NT2/D1 (cell line): ENCODE data around the gene TAOK3.

ENCODE experiments used
- SUZ12 ChIP-seq: IDR thresholded peaks from 2 replicates; pipeline ENCODE4 v1.6.1; 2011; ENCODE audit not compliant: insufficient read length, insufficient read depth; ENCODE audit errors: extremely low read depth
- ZNF274 ChIP-seq: IDR thresholded peaks from 2 replicates; pipeline ENCODE4 v1.6.1; 2011; ENCODE audit warnings: mild to moderate bottlenecking, low read depth, low read length

DNA sequence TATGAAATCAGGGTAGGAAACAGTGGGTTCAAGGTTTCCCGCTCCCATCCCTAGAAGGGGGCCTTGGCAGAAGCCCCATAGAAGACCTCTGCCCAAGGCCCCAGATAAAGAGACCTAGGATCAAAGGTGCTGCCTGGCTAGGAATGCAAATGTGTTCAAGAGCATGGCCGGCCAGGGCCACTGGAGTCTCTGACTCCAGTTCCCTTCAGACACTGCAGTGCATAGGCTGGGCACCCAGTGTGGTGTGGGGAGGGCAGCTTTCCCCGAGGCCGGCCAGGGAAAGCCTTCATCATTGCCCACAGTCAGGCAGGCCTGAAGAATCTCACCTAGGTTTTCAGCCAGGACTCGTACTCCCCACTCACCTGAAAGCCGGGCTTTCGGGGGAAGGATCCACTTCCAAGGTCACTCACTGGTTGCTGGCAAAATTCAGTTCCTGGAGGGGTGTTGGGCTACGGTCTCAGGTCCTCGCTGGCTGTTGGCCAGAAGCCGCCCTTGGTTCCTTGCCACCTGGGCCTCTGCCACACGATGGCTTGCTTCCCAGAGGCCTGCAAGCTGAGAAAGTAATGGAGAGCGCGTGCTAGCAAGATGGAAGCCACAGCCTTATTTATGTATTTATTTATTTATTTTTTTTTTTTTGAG is 246.5 kb downstream of the TAOK3 start:
- TF ChIP-seq ZNF274 (no peak), SUZ12 (no peak)
